HG03354 (cell line): Measurements from ENCODE around the gene GAPDH.
A peak's percentile ranks its signal among the peaks of the same experiment; 100 is the strongest.
"Not testable (repeated sequence)": the region's sequence is repeated elsewhere in the genome, so short reads cannot be mapped to it uniquely, and the experiment has no call there.

Experiments used
- ATAC-seq: cut with Tn5 transposase; IDR thresholded peaks from one replicate; pipeline ENCODE4 v1.9.1; 2021; ENCODE audit warnings: mild to moderate bottlenecking; ENCODE audit not compliant: unreplicated experiment, poor library complexity, severe bottlenecking

GAPDH gene

GRCh38 chr12:6528539-6529235 lies 5.6 kb upstream of the GAPDH start:
- ATAC-seq, result no peak

GRCh38 chr12:6529291-6529737 lies 5.0 kb upstream of the GAPDH start:
- ATAC-seq, result no peak

GRCh38 chr12:6530576-6531260 lies 3.6 kb upstream of the GAPDH start:
- ATAC-seq, result no peak

- ATAC-seq, result peak; percentile 31
Observed at GRCh38 chr12:6532051-6532926, 2.0 kb upstream of the GAPDH start.

- peak; percentile 15 for ATAC-seq
Observed at GRCh38 chr12:6532927-6533652, 1.2 kb upstream of the GAPDH start.

- ATAC-seq, result peak; percentile 7
Observed at GRCh38 chr12:6533653-6533922, 729 bp upstream of the GAPDH start.

- ATAC-seq, result no peak
Observed at GRCh38 chr12:6534695-6534944, 303 bp downstream of the GAPDH start.

GRCh38 chr12:6534945-6535696 lies 804 bp downstream of the GAPDH start:
- ATAC-seq, result peak; percentile 4

- ATAC-seq, result no peak
Observed at GRCh38 chr12:6535697-6535946, 1.3 kb downstream of the GAPDH start.

- no peak for ATAC-seq
Observed at GRCh38 chr12:6535960-6536847, 1.9 kb downstream of the GAPDH start.

GRCh38 chr12:6536894-6537579 lies 2.7 kb downstream of the GAPDH start:
- no peak for ATAC-seq

- ATAC-seq, result not testable (repeated sequence)
Observed at GRCh38 chr12:6537580-6538419, 3.5 kb downstream of the GAPDH start.

GRCh38 chr12:6538420-6539313 lies 4.3 kb downstream of the GAPDH start:
- ATAC-seq, result no peak

GRCh38 chr12:6539314-6539682 lies 5.0 kb downstream of the GAPDH start:
- ATAC-seq, result no peak

- no peak for ATAC-seq
Observed at GRCh38 chr12:6539707-6540134, 5.4 kb downstream of the GAPDH start.

GRCh38 chr12:6540181-6540877 lies 6.0 kb downstream of the GAPDH start:
- ATAC-seq, result peak; percentile 34
